Keratinocyte (primary cell): ENCODE results near the gene SRD5A1.

Experiments
- EZH2 ChIP-seq: IDR thresholded peaks from one replicate; pipeline ENCODE4 v1.6.1; 2012; ENCODE audit warnings: inconsistent platforms, mild to moderate bottlenecking, low read length, moderate library complexity
- TF ChIP-seq, protein P1 (sequence below), 3 experiments: IDR thresholded peaks in 1 of 3; conservative IDR thresholded peaks in 1 of 3; optimal IDR thresholded peaks in 1 of 3; 2 replicates in 2 of 3; 3 replicates in 1 of 3; pipeline versions ENCODE3 to v1.5.1; 2011; ENCODE audit warnings: low read length in 3 of 3, mild to moderate bottlenecking in 3 of 3, moderate library complexity in 2 of 3, control low read depth in 1 of 3, inconsistent platforms in 1 of 3; ENCODE audit not compliant: insufficient read depth in 2 of 3; ENCODE audit errors: extremely low read depth in 1 of 3

GRCh38 chr5:6676702-6677101 is 43.5 kb downstream of the SRD5A1 start:
- TF ChIP-seq, protein P1, sequence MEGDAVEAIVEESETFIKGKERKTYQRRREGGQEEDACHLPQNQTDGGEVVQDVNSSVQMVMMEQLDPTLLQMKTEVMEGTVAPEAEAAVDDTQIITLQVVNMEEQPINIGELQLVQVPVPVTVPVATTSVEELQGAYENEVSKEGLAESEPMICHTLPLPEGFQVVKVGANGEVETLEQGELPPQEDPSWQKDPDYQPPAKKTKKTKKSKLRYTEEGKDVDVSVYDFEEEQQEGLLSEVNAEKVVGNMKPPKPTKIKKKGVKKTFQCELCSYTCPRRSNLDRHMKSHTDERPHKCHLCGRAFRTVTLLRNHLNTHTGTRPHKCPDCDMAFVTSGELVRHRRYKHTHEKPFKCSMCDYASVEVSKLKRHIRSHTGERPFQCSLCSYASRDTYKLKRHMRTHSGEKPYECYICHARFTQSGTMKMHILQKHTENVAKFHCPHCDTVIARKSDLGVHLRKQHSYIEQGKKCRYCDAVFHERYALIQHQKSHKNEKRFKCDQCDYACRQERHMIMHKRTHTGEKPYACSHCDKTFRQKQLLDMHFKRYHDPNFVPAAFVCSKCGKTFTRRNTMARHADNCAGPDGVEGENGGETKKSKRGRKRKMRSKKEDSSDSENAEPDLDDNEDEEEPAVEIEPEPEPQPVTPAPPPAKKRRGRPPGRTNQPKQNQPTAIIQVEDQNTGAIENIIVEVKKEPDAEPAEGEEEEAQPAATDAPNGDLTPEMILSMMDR (optimal IDR thresholded peaks at IDR 0.05 in 1 of 3, IDR thresholded peaks at IDR 0.05 in 1 of 3, conservative IDR thresholded peaks at IDR 0.05 in 1 of 3; ENCODE audit: extremely low read depth in 1 of 3, insufficient read depth in 2 of 3, low read length in 3 of 3) = no peak
- no peak for TF ChIP-seq EZH2
